Activated CD8-positive, alpha-beta T cell treated with anti-CD3 and anti-CD28 coated beads for 36 hours (primary cell): ENCODE measurements around the gene MYO3B. TPM values are rescaled to one million over a fixed set of nuclear protein-coding genes. Genes with fewer than 3 reads are reported as not detected.

Experiments used
- ATAC-seq: fragments of 200-7000 bp; cut with Tn5 transposase; one replicate; pipeline ENCODE4 v1.10.0; 2021; ENCODE audit warnings: mild to moderate bottlenecking, moderate library complexity
- CTCF ChIA-PET: fragments of 350-600 bp; sonication (Branson Sonifier 250); formaldehyde crosslinking; loops from one replicate; lab custom pipeline; 2021; ENCODE audit warnings: antibody characterized with exemption; lab: Charles Lee
- POLR2A ChIA-PET: fragments of 350-600 bp; sonication (Branson Sonifier 250); formaldehyde crosslinking; loops from one replicate; lab custom pipeline; 2021; ENCODE audit warnings: antibody characterized with exemption; lab: Charles Lee
- DNase-seq: peaks from one replicate; pipeline ENCODE4 v3.0.0-alpha.2; 2020
- H3K27ac Mint-ChIP-seq: one replicate; pipeline ENCODE4 v1.8.0; 2021; ENCODE audit warnings: mild to moderate bottlenecking, mixed read lengths
- H3K27me3 Mint-ChIP-seq: one replicate; pipeline ENCODE4 v1.8.0; 2021; ENCODE audit warnings: mixed read lengths
- H3K36me3 Mint-ChIP-seq: one replicate; pipeline ENCODE4 v1.8.0; 2021; ENCODE audit warnings: low read depth, mixed read lengths
- H3K4me1 Mint-ChIP-seq: one replicate; pipeline ENCODE4 v1.8.0; 2021; ENCODE audit warnings: low read depth, mixed read lengths
- H3K4me3 Mint-ChIP-seq: one replicate; pipeline ENCODE4 v1.8.0; 2021; ENCODE audit warnings: mild to moderate bottlenecking, moderate library complexity, mixed read lengths
- H3K9me3 Mint-ChIP-seq: one replicate; pipeline ENCODE4 v1.8.0; 2021; ENCODE audit warnings: mixed read lengths
- CTCF ChIP-seq: fragments of 200-600 bp; IDR thresholded peaks from one replicate; pipeline ENCODE4 v1.8.0; 2022; ENCODE audit warnings: antibody characterized with exemption, mild to moderate bottlenecking
- intact Hi-C: fragments of 100-400 bp; cut with micrococcal nuclease; formaldehyde crosslinking; loops from one replicate; pipeline ENCODE4 v1.10.0; 2022
- total RNA-seq, 2 experiments: library from RNA; stranded (reverse); gene quantifications; one replicate each; pipeline ENCODE4 v1.2.3, GENCODE V29; 2021

MYO3B gene
- total RNA-seq, 2 experiments from 2014 or later: 0.09 to 0.20 TPM

- no peak for ATAC-seq
- H3K36me3 Mint-ChIP-seq: no peaks in the 10 kb centered on the region
- no peak overlapping the region for H3K4me3 Mint-ChIP-seq
- ChIA-PET CTCF (interaction anchor here (1.9 kb wide), 1 partner anchor 48 kb away, joined by 5 read pairs; no protein-coding TSS in a partner anchor), POLR2A (no interaction called here)
- H3K27ac Mint-ChIP-seq: no peak overlapping the region
- no peak for DNase-seq
- H3K9me3 Mint-ChIP-seq: no peaks in the 10 kb centered on the region
- intact Hi-C loops: no loop called here
- H3K27me3 Mint-ChIP-seq: peaks cover 1% of the 10 kb centered on the region
- no peaks in the 10 kb centered on the region for H3K4me1 Mint-ChIP-seq
- no peak for TF ChIP-seq CTCF
Measured at GRCh38 chr2:170456914-170457313, 279.0 kb downstream of the MYO3B start.

GRCh38 chr2:170457742-170458141 lies 279.8 kb downstream of the MYO3B start:
- ATAC-seq (no peak), DNase-seq (no peak)
- Mint-ChIP-seq H3K4me3 (no peak overlapping the region), H3K27ac (no peak overlapping the region), H3K9me3 (no peaks in the 10 kb centered on the region), H3K27me3 (peaks cover 1% of the 10 kb centered on the region), H3K4me1 (no peaks in the 10 kb centered on the region), H3K36me3 (no peaks in the 10 kb centered on the region)
- POLR2A ChIA-PET: no interaction called here
- intact Hi-C loops: no loop called here
- CTCF ChIA-PET: interaction anchor here (1.9 kb wide), 1 partner anchor 48 kb away, joined by 5 read pairs; no protein-coding TSS in a partner anchor
- no peak for TF ChIP-seq CTCF

GRCh38 chr2:170461889-170462288 lies 283.9 kb downstream of the MYO3B start:
- Mint-ChIP-seq H3K9me3 (no peaks in the 10 kb centered on the region), H3K36me3 (no peaks in the 10 kb centered on the region), H3K4me1 (no peaks in the 10 kb centered on the region), H3K27me3 (peaks cover 1% of the 10 kb centered on the region), H3K27ac (no peak overlapping the region), H3K4me3 (no peak overlapping the region)
- intact Hi-C loops: no loop called here
- ATAC-seq (no peak), DNase-seq (no peak)
- ChIA-PET CTCF (no interaction called here), POLR2A (no interaction called here)
- TF ChIP-seq CTCF: no peak

- no peak overlapping the region for H3K4me3 Mint-ChIP-seq
- no peaks in the 10 kb centered on the region for H3K4me1 Mint-ChIP-seq
- no peaks in the 10 kb centered on the region for H3K9me3 Mint-ChIP-seq
- H3K27ac Mint-ChIP-seq: no peak overlapping the region
- no peaks in the 10 kb centered on the region for H3K36me3 Mint-ChIP-seq
- no peak for TF ChIP-seq CTCF
- CTCF ChIA-PET: no interaction called here
- DNase-seq: no peak
- POLR2A ChIA-PET: interaction anchor here (0.9 kb wide), 1 partner anchor 83 kb away, joined by 5 read pairs; no protein-coding TSS in a partner anchor
- H3K27me3 Mint-ChIP-seq: peaks cover 1% of the 10 kb centered on the region
- intact Hi-C loops: no loop called here
- ATAC-seq: no peak
Measured at GRCh38 chr2:170462433-170463205, 284.7 kb downstream of the MYO3B start.

GRCh38 chr2:170463206-170463537 lies 285.2 kb downstream of the MYO3B start:
- TF ChIP-seq CTCF: no peak
- ChIA-PET CTCF (no interaction called here), POLR2A (interaction anchor here (0.9 kb wide), 1 partner anchor 83 kb away, joined by 5 read pairs; no protein-coding TSS in a partner anchor)
- DNase-seq (no peak), ATAC-seq (no peak)
- no peak overlapping the region for H3K4me3 Mint-ChIP-seq
- peaks cover 2% of the 10 kb centered on the region for H3K4me1 Mint-ChIP-seq
- H3K36me3 Mint-ChIP-seq: no peaks in the 10 kb centered on the region
- no peaks in the 10 kb centered on the region for H3K9me3 Mint-ChIP-seq
- intact Hi-C loops: no loop called here
- no peak overlapping the region for H3K27ac Mint-ChIP-seq
- H3K27me3 Mint-ChIP-seq: peaks cover 1% of the 10 kb centered on the region
